ENCODE data around the gene CDKL5.
"Not testable (repeated sequence)": the region's sequence is repeated elsewhere in the genome, so short reads cannot be mapped to it uniquely, and the experiment has no call there.

CDKL5 gene

GRCh38 chrX:18425199-18426003 is at the start of gene CDKL5:
TSS of gene CDKL5 (plus strand) at chrX:18425608. CDS start at chrX:18507097, 81,489 bp downstream.
- DNase-seq, result peak; percentile 96

GRCh38 chrX:18377796-18378195 is 47.6 kb upstream of the CDKL5 start:
- peak; percentile 74 for DNase-seq

- no peak for DNase-seq
Measured at GRCh38 chrX:18389966-18390365, 35.4 kb upstream of the CDKL5 start.

GRCh38 chrX:18390941-18391538 is 34.4 kb upstream of the CDKL5 start:
- DNase-seq, result peak; percentile 36

- no peak for DNase-seq
Measured at GRCh38 chrX:18394477-18394876, 30.9 kb upstream of the CDKL5 start.

GRCh38 chrX:18401848-18402213 is 23.6 kb upstream of the CDKL5 start:
- DNase-seq, result no peak

- no peak for DNase-seq
Measured at GRCh38 chrX:18406531-18407266, 18.7 kb upstream of the CDKL5 start.

GRCh38 chrX:18410038-18410437 is 15.4 kb upstream of the CDKL5 start:
- DNase-seq, result peak; percentile 19

GRCh38 chrX:18415386-18415785 is 10.0 kb upstream of the CDKL5 start:
- DNase-seq, result no peak

GRCh38 chrX:18422325-18422724 is 3.1 kb upstream of the CDKL5 start:
- DNase-seq, result no peak

- no peak for DNase-seq
Measured at GRCh38 chrX:18422886-18423285, 2.5 kb upstream of the CDKL5 start.

- DNase-seq, result peak; percentile 71
Measured at GRCh38 chrX:18424482-18425198, 768 bp upstream of the CDKL5 start.

- DNase-seq, result no peak
Measured at GRCh38 chrX:18426004-18426320, 554 bp downstream of the CDKL5 start.

- no peak for DNase-seq
Measured at GRCh38 chrX:18428006-18428405, 2.6 kb downstream of the CDKL5 start.

- not testable (repeated sequence) for DNase-seq
Measured at GRCh38 chrX:18433288-18433687, 7.9 kb downstream of the CDKL5 start.

GRCh38 chrX:18434896-18435295 is 9.5 kb downstream of the CDKL5 start:
- DNase-seq, result no peak

- DNase-seq, result no peak
Measured at GRCh38 chrX:18436017-18436416, 10.6 kb downstream of the CDKL5 start.

GRCh38 chrX:18440835-18441234 is 15.4 kb downstream of the CDKL5 start:
- no peak for DNase-seq

GRCh38 chrX:18441780-18442367 is 16.5 kb downstream of the CDKL5 start:
- DNase-seq, result no peak

GRCh38 chrX:18448416-18448815 is 23.0 kb downstream of the CDKL5 start:
- DNase-seq, result no peak

- no peak for DNase-seq
Measured at GRCh38 chrX:18449236-18449635, 23.8 kb downstream of the CDKL5 start.

- no peak for DNase-seq
Measured at GRCh38 chrX:18455384-18455783, 30.0 kb downstream of the CDKL5 start.

- no peak for DNase-seq
Measured at GRCh38 chrX:18457000-18457399, 31.6 kb downstream of the CDKL5 start.
